ENCODE results near the gene HACD2.

HACD2 gene

GRCh38 chr3:123527046-123527445, 57.8 kb downstream of the HACD2 start:
- TF ChIP-seq, protein P1, sequence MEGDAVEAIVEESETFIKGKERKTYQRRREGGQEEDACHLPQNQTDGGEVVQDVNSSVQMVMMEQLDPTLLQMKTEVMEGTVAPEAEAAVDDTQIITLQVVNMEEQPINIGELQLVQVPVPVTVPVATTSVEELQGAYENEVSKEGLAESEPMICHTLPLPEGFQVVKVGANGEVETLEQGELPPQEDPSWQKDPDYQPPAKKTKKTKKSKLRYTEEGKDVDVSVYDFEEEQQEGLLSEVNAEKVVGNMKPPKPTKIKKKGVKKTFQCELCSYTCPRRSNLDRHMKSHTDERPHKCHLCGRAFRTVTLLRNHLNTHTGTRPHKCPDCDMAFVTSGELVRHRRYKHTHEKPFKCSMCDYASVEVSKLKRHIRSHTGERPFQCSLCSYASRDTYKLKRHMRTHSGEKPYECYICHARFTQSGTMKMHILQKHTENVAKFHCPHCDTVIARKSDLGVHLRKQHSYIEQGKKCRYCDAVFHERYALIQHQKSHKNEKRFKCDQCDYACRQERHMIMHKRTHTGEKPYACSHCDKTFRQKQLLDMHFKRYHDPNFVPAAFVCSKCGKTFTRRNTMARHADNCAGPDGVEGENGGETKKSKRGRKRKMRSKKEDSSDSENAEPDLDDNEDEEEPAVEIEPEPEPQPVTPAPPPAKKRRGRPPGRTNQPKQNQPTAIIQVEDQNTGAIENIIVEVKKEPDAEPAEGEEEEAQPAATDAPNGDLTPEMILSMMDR (IDR thresholded peaks at IDR 0.05), result no peak

DNA sequence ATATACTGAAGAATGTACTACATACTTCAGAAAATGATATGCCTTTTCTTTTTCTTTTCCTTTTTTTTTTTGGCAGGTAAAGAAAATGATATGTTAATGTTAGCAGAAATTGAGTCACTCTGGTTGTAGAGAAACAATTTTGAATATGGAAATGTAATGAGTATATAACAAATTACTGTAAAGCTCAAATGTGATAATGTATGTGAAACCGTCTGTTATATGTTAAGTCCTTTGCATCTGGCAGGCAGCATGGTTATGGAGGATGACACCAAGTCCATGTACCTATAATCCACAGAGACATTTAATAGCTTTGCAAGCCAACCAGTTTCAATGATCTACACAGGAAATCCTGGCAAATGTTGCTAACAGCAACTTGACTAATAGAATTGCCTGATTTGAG, 58.4 kb downstream of the HACD2 start:
- TF ChIP-seq, protein P1 (IDR thresholded peaks at IDR 0.05), result no peak

DNA sequence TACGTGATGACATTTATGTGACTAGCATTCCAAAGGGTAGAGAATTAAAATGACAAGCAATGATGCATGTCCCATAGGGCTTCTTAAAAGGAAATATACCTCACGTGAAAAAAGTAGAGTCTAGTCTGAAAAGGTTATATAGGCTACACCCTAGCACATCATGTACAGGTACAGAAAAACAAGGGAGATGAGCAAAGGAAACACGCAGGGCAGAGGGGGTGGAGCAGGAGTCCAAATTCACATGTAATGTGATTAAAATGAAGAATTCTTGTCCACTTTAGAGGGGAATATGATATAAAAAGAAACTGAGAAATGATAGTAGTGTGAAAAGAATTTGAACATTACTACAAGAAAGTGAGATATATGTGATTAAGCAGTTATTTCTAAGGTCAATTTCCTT, 59.4 kb downstream of the HACD2 start:
- TF ChIP-seq, protein P1 (IDR thresholded peaks at IDR 0.05), result no peak

GRCh38 chr3:123524981-123525380, 59.9 kb downstream of the HACD2 start:
- TF ChIP-seq, protein P1 (IDR thresholded peaks at IDR 0.05), result no peak; the same call in 1 of the 2 replicates

DNA sequence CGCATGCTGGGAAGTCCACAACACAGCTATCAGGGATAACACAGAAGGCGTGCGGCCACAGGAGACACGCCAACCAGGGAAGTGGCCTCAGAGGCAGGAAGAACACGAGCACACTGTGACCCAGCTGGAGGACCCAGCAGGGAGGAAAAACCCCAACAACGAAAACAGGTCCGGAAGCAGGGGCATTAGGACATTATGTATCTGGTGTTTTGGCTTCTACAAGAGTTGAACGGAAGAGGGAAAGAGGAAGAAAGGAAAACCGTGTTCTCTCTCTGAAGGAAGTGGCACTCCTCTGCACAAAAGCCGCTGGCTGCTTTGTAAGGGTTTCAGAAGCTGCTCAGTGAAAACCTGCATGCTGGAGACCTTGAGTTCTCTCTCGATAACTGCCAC, 61.8 kb downstream of the HACD2 start:
- TF ChIP-seq, protein P1 (IDR thresholded peaks at IDR 0.05), result no peak

DNA sequence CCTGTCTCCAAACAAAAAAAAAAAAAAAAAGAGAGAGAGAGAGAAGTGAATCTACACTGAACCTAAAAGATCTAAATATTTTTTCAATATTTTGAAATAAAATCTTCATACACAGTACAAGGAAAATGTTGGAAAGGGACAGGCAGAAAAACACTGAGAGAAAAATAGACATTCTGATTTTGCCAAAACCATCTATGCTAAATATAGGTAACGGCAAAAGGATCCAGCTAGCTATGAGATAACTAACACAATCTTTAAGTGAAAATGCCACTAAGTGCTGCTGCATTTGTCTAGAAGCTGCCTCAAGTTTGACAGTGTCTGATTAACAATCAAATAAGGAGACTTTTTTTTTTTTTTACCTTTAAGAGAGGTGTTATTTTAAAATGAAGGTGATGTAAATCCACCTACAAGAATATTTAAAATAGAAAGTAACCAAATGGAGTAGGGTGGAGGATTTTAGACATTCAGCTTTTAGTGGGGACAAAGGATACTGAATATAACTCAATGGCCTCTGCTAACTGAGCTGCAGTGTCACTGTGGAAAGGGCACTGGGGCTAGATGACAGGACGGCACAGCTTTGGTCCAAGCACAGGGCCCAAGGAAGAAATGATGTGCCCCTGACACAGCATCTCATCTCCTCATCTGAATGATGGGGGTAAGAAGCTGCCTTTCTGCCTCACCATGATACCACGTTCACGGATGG, 62.4 kb downstream of the HACD2 start:
- TF ChIP-seq, protein P1 (IDR thresholded peaks at IDR 0.05), result no peak

GRCh38 chr3:123521179-123521969, 63.5 kb downstream of the HACD2 start:
- TF ChIP-seq, protein P1 (IDR thresholded peaks at IDR 0.05), result no peak

All from LNCAP (cell line).